ENCODE results near the gene CCDC120.

Gene CCDC120

GRCh38 chrX:49117581-49117980, 58.8 kb downstream of the CCDC120 start:
- TF ChIP-seq TCF12 (IDR thresholded peaks at IDR 0.05; ENCODE audit: low read depth) (no peak), TEAD4 (IDR thresholded peaks at IDR 0.05) (no peak), EGR1 (IDR thresholded peaks at IDR 0.05) (no peak), EP300 (IDR thresholded peaks at IDR 0.05; ENCODE audit: borderline replicate concordance) (no peak), FOXM1 (IDR thresholded peaks at IDR 0.05; ENCODE audit: borderline replicate concordance, low read depth) (no peak), CEBPB (IDR thresholded peaks at IDR 0.05) (no peak), TAF1 (IDR thresholded peaks at IDR 0.05; ENCODE audit: low read depth) (no peak), USF1 (IDR thresholded peaks at IDR 0.05) (no peak)
